K562 (cell line): ENCODE results near the gene UBE2H. TPM values are rescaled to one million over a fixed set of nuclear protein-coding genes. Genes with fewer than 3 reads are reported as not detected.

Source experiments
- DPF2 ChIP-seq: fragments of 450-650 bp; IDR thresholded peaks from 2 replicates; pipeline ENCODE4 v1.6.1; 2016
- EP400 ChIP-seq: fragments of 450-650 bp; IDR thresholded peaks from 2 replicates; pipeline ENCODE4 v1.6.1; 2017; ENCODE audit warnings: antibody characterized with exemption, mild to moderate bottlenecking, moderate library complexity
- GABPB1 ChIP-seq: sonication (generic); formaldehyde crosslinking; IDR thresholded peaks from 2 replicates; pipeline ENCODE4 v1.8.0; 2022; ENCODE audit warnings: mild to moderate bottlenecking, missing genetic modification reagents
- MAFF ChIP-seq: IDR thresholded peaks from 2 replicates; pipeline ENCODE4 v1.6.1; 2012; ENCODE audit warnings: low read length, improper control_type of control experiment
- MAFK ChIP-seq: IDR thresholded peaks from 2 replicates; pipeline ENCODE4 v1.6.1; 2011; ENCODE audit warnings: low read length, improper control_type of control experiment
- NFIC ChIP-seq: fragments of 450-650 bp; IDR thresholded peaks from 2 replicates; pipeline ENCODE4 v1.6.1; 2017; ENCODE audit warnings: mild to moderate bottlenecking, inconsistent platforms
- RBM22 ChIP-seq: fragments of 200-400 bp; formaldehyde crosslinking; IDR thresholded peaks from 2 replicates; pipeline ENCODE4 v1.6.1; 2018; ENCODE audit warnings: low read length, low read depth; ENCODE audit not compliant: poor library complexity, severe bottlenecking
- SRSF3 ChIP-seq: fragments of 200-400 bp; formaldehyde crosslinking; IDR thresholded peaks from 2 replicates; pipeline ENCODE4 v1.6.1; 2016; ENCODE audit warnings: mild to moderate bottlenecking, low read length, moderate library complexity; ENCODE audit not compliant: insufficient read depth
- TCF7L2 ChIP-seq: fragments of 150-350 bp; IDR thresholded peaks from 2 replicates; pipeline ENCODE4 v1.6.1; 2016; ENCODE audit warnings: low read depth, mild to moderate bottlenecking, low read length, moderate library complexity
- ZNF263 ChIP-seq: sonication (generic); formaldehyde crosslinking; IDR thresholded peaks from 2 replicates; pipeline ENCODE4 v1.8.0; 2022; ENCODE audit warnings: mild to moderate bottlenecking, missing genetic modification reagents, borderline replicate concordance
- ZNF274 ChIP-seq: IDR thresholded peaks from 2 replicates; pipeline ENCODE4 v1.6.1; 2011; ENCODE audit warnings: low read depth, mild to moderate bottlenecking, low read length, moderate library complexity, borderline replicate concordance
- ZNF316 ChIP-seq: fragments of 450-650 bp; IDR thresholded peaks from 2 replicates; pipeline ENCODE4 v1.6.1; 2016
- ZNF778 ChIP-seq: fragments of 450-650 bp; formaldehyde crosslinking; IDR thresholded peaks from 2 replicates; pipeline ENCODE4 v1.4.0; 2020; ENCODE audit warnings: mild to moderate bottlenecking, moderate library complexity
- polyA plus RNA-seq, 8 experiments: library from polyadenylated mRNA; depleted of rRNA in 4 of 8; stranded (reverse) in 5 of 8; unstranded in 3 of 8; fragments of >200 nt; fragmentation: Nextera tagmentation in 2 of 8; fragmentation: Illumina TruSeq in 1 of 8; extraction: Ambion mirVana in 2 of 8; extraction: Trizol in 1 of 8; gene quantifications; 2 replicates each; pipeline versions ENCODE4 v1.2.1 to v1.2.3, GENCODE V29; 2011 to 2014; ENCODE audit warnings: inconsistent platforms in 1 of 8, missing spikeins in 1 of 8
- total RNA-seq, 7 experiments: library from RNA; depleted of rRNA in 6 of 7; stranded (reverse); fragments of >200 nt in 6 of 7; fragmentation: Illumina TruSeq in 2 of 7; extraction: Trizol in 2 of 7; gene quantifications; 2 replicates each; pipeline versions ENCODE4 v1.2.1 to v1.2.3, GENCODE V29; 2011 to 2021; ENCODE audit warnings: low replicate concordance in 1 of 7
- TF ChIP-seq, protein P1 (sequence below): fragments of 250-450 bp; sonication (Bioruptor Pico); IDR thresholded peaks from 2 replicates; pipeline ENCODE4 v1.8.0; 2022; ENCODE audit warnings: inconsistent platforms, mild to moderate bottlenecking, moderate library complexity, borderline replicate concordance
- TF ChIP-seq, protein P2 (sequence below): fragments of 450-650 bp; IDR thresholded peaks from 2 replicates; pipeline ENCODE4 v1.6.1; 2017; ENCODE audit warnings: antibody characterized with exemption, mild to moderate bottlenecking
- TF ChIP-seq, protein P3 (sequence below): fragments of 250-450 bp; sonication (Bioruptor Pico); IDR thresholded peaks from 2 replicates; pipeline ENCODE4 v1.4.0; 2020; ENCODE audit warnings: mild to moderate bottlenecking

UBE2H gene
- total and polyA plus RNA-seq, 9 of the 15 experiments (the other 6 are each of a cell fraction or from before 2014, with no cell fraction given), result 6.3 to 33.0 (median 13.3) TPM

DNA sequence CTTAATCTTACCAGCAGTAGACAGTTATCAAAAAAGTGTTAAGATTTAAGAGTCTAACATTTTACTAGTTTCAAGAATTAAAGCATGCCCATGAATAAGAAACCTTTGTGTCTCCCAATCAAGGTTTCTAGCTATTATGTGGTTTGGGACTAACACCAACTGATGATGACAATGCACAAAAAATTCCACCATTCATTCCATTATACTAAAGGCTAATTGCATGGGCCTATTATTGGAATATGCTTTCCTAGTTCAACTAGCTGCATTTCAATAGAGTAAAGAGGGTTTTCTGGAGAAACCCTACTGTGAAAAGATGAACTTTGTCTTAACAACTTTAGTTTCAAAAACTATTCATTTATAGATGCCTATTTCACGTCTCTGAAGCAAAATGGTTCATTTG lies 44.6 kb downstream of the UBE2H start (continued):
- TF ChIP-seq NFIC (no peak), ZNF263 (CRISPR knock-in tag) (no peak), EP400 (0 out of 2 replicates have a peak, but pooled peaks have one; percentile 23), MAFK (peak; percentile 44; the same call in 1 of the 2 replicates), SRSF3 (no peak), DPF2 (0 out of 2 replicates have a peak, but pooled peaks have one; percentile 14), RBM22 (no peak), TCF7L2 (no peak), ZNF274 (no peak), GABPB1 (CRISPR knock-in tag) (no peak), ZNF778 (CRISPR knock-in tag) (no peak), ZNF316 (peak; percentile 89), MAFF (peak; percentile 42; the same call in 1 of the 2 replicates)
- TF ChIP-seq, protein P1, sequence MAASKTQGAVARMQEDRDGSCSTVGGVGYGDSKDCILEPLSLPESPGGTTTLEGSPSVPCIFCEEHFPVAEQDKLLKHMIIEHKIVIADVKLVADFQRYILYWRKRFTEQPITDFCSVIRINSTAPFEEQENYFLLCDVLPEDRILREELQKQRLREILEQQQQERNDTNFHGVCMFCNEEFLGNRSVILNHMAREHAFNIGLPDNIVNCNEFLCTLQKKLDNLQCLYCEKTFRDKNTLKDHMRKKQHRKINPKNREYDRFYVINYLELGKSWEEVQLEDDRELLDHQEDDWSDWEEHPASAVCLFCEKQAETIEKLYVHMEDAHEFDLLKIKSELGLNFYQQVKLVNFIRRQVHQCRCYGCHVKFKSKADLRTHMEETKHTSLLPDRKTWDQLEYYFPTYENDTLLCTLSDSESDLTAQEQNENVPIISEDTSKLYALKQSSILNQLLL (CRISPR knock-in tag), result no peak
- TF ChIP-seq, protein P2, sequence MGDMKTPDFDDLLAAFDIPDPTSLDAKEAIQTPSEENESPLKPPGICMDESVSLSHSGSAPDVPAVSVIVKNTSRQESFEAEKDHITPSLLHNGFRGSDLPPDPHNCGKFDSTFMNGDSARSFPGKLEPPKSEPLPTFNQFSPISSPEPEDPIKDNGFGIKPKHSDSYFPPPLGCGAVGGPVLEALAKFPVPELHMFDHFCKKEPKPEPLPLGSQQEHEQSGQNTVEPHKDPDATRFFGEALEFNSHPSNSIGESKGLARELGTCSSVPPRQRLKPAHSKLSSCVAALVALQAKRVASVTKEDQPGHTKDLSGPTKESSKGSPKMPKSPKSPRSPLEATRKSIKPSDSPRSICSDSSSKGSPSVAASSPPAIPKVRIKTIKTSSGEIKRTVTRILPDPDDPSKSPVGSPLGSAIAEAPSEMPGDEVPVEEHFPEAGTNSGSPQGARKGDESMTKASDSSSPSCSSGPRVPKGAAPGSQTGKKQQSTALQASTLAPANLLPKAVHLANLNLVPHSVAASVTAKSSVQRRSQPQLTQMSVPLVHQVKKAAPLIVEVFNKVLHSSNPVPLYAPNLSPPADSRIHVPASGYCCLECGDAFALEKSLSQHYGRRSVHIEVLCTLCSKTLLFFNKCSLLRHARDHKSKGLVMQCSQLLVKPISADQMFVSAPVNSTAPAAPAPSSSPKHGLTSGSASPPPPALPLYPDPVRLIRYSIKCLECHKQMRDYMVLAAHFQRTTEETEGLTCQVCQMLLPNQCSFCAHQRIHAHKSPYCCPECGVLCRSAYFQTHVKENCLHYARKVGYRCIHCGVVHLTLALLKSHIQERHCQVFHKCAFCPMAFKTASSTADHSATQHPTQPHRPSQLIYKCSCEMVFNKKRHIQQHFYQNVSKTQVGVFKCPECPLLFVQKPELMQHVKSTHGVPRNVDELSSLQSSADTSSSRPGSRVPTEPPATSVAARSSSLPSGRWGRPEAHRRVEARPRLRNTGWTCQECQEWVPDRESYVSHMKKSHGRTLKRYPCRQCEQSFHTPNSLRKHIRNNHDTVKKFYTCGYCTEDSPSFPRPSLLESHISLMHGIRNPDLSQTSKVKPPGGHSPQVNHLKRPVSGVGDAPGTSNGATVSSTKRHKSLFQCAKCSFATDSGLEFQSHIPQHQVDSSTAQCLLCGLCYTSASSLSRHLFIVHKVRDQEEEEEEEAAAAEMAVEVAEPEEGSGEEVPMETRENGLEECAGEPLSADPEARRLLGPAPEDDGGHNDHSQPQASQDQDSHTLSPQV, result 0 out of 2 replicates have a peak, but pooled peaks have one; percentile 29
- TF ChIP-seq, protein P3, sequence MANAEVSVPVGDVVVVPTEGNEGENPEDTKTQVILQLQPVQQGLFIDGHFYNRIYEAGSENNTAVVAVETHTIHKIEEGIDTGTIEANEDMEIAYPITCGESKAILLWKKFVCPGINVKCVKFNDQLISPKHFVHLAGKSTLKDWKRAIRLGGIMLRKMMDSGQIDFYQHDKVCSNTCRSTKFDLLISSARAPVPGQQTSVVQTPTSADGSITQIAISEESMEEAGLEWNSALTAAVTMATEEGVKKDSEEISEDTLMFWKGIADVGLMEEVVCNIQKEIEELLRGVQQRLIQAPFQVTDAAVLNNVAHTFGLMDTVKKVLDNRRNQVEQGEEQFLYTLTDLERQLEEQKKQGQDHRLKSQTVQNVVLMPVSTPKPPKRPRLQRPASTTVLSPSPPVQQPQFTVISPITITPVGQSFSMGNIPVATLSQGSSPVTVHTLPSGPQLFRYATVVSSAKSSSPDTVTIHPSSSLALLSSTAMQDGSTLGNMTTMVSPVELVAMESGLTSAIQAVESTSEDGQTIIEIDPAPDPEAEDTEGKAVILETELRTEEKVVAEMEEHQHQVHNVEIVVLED (CRISPR knock-in tag), result no peak
